ENCODE data around the gene RNF151.

RNF151 gene

DNA sequence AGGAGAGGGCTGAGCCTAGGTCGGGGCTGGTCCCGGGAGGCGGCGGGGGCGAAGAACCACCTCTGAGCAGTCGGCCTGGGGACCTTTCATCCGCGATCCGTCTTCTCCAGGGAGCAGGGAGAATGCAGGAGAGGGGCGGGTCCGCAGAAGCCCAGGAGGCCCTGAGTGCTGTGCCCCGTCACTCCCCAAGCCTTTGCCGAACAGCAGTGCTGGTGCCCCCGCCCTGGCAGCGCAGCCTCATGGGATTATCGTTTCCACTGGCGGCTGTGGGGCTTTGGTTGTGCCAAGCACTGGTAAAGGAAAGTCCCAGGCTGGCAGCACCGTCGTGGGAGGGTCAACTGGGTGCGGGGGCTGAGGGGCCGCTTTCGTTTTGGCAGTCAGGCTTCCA, 5.8 kb downstream of the RNF151 start:
- H2BK120ac ChIP-seq (ENCODE audit: low read depth, low read length): no peak overlapping the region
- H2BK15ac ChIP-seq (replicated peaks; ENCODE audit: low read depth): no peak overlapping the region
- H4K5ac ChIP-seq (ENCODE audit: low read length): no peak overlapping the region
- DNase-seq: peak; percentile 47
- no peak overlapping the region for H3K23ac ChIP-seq (ENCODE audit: low read length)
- H2AK5ac ChIP-seq (ENCODE audit: low read length): no peak overlapping the region
- H3K4me3 ChIP-seq (ENCODE audit: low read length): peak overlapping the region; percentile 86
- no peak overlapping the region for H3K18ac ChIP-seq (ENCODE audit: low read length)
- peak overlapping the region; percentile 38 for H3K4me2 ChIP-seq (ENCODE audit: low read length)
- peak overlapping the region; percentile 89 for H3K9ac ChIP-seq (ENCODE audit: low read length)
- H3K27me3 ChIP-seq (ENCODE audit: insufficient read depth, low read length, poor library complexity): no peaks in the 10 kb centered on the region
- no CpG with 5 or more reads among the region's 22 CpGs for WGBS (ENCODE audit: extremely low coverage, insufficient coverage, low lambda C conversion rate)
- peaks cover 5% of the 10 kb centered on the region for H3K79me1 ChIP-seq (ENCODE audit: low read length)
- no peak overlapping the region for H4K8ac ChIP-seq (ENCODE audit: low read depth, low read length)
- H3K27ac ChIP-seq (ENCODE audit: low read depth, low read length): no peak overlapping the region
- H3K4me1 ChIP-seq (ENCODE audit: control insufficient read depth, low read depth, low read length): no peaks in the 10 kb centered on the region
- peaks cover 13% of the 10 kb centered on the region for H3K79me2 ChIP-seq (ENCODE audit: control insufficient read depth, insufficient read depth, low read length)
- peaks cover 4% of the 10 kb centered on the region for H3K36me3 ChIP-seq (ENCODE audit: control insufficient read depth, insufficient read depth, low read length)
- H2BK5ac ChIP-seq (ENCODE audit: low read length): no peak overlapping the region
- peak overlapping the region; percentile 25 for H3K4ac ChIP-seq (ENCODE audit: low read depth, low read length)
- peak overlapping the region; percentile 90 for H3K56ac ChIP-seq (ENCODE audit: low read length)

DNA sequence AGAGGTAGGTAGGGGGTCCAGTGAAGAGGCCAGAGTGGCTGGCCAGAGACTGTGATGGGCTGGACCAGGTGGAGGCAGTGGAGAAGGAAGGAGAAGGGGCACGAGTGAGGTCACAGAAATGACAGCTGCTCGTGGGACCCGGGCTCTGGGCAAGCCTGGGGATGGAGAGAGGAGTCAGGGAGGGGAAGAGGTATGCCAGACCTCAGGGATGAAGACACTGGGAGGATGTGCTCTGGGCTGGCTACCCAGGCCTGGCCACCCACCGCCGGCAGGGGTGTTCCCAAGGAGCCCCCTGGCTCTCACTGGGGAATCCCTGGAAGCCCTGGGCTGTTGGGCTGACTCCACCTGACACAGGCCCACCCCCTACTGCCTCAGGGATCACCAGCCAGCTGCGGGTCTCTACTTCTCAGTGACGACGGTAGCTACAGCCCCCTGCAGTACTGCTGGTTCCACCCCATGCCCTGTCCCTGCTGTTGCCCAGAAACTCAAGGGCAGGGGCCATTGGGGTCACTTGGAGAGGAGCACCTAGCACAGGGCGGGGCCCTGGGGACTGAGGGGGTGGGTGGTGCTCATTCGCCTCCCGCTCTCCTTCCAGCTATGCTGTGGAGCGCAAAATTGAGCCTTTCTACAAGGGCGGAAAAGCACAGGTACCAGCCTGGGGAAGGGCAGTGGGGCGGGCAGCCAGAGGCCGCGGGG, 7.0 kb downstream of the RNF151 start:
- Histone ChIP-seq H3K4me3 (ENCODE audit: low read length) (no peak overlapping the region), H3K4me1 (ENCODE audit: control insufficient read depth, low read depth, low read length) (no peaks in the 10 kb centered on the region)
- no peak for DNase-seq

GRCh38 chr16:1974157-1975070, 7.8 kb downstream of the RNF151 start:
- no CpG with 5 or more reads among the region's 42 CpGs for WGBS (ENCODE audit: extremely low coverage, insufficient coverage, low lambda C conversion rate)
- no peaks in the 10 kb centered on the region for H3K4me1 ChIP-seq (ENCODE audit: control insufficient read depth, low read depth, low read length)
- no peak overlapping the region for H3K4ac ChIP-seq (ENCODE audit: low read depth, low read length)
- H2BK120ac ChIP-seq (ENCODE audit: low read depth, low read length): no peak overlapping the region
- no peak overlapping the region for H2BK15ac ChIP-seq (replicated peaks; ENCODE audit: low read depth)
- no peaks in the 10 kb centered on the region for H3K27me3 ChIP-seq (ENCODE audit: insufficient read depth, low read length, poor library complexity)
- H3K18ac ChIP-seq (ENCODE audit: low read length): no peak overlapping the region
- no peak overlapping the region for H3K23ac ChIP-seq (ENCODE audit: low read length)
- H3K27ac ChIP-seq (ENCODE audit: low read depth, low read length): no peak overlapping the region
- no peak overlapping the region for H3K4me2 ChIP-seq (ENCODE audit: low read length)
- no peak overlapping the region for H3K9ac ChIP-seq (ENCODE audit: low read length)
- H3K4me3 ChIP-seq (ENCODE audit: low read length): no peak overlapping the region
- H3K79me2 ChIP-seq (ENCODE audit: control insufficient read depth, insufficient read depth, low read length): peaks cover 13% of the 10 kb centered on the region
- no peak overlapping the region for H2BK5ac ChIP-seq (ENCODE audit: low read length)
- H3K79me1 ChIP-seq (ENCODE audit: low read length): peaks cover 5% of the 10 kb centered on the region
- no peak for DNase-seq
- no peak overlapping the region for H3K56ac ChIP-seq (ENCODE audit: low read length)
- peaks cover 4% of the 10 kb centered on the region for H3K36me3 ChIP-seq (ENCODE audit: control insufficient read depth, insufficient read depth, low read length)
- no peak overlapping the region for H2AK5ac ChIP-seq (ENCODE audit: low read length)
- no peak overlapping the region for H4K5ac ChIP-seq (ENCODE audit: low read length)
- H4K8ac ChIP-seq (ENCODE audit: low read depth, low read length): no peak overlapping the region

More for the DNA sequence above, 7.0 kb downstream of the RNF151 start:
- no peak overlapping the region for H3K56ac ChIP-seq (ENCODE audit: low read length)
- H3K9ac ChIP-seq (ENCODE audit: low read length): no peak overlapping the region
- no peak overlapping the region for H2BK120ac ChIP-seq (ENCODE audit: low read depth, low read length)
- no peaks in the 10 kb centered on the region for H3K27me3 ChIP-seq (ENCODE audit: insufficient read depth, low read length, poor library complexity)
- H2BK15ac ChIP-seq (replicated peaks; ENCODE audit: low read depth): no peak overlapping the region
- no peak overlapping the region for H2AK5ac ChIP-seq (ENCODE audit: low read length)
- no peak overlapping the region for H3K4ac ChIP-seq (ENCODE audit: low read depth, low read length)
- WGBS (ENCODE audit: extremely low coverage, insufficient coverage, low lambda C conversion rate): no CpG with 5 or more reads among the region's 16 CpGs
- no peak overlapping the region for H2BK5ac ChIP-seq (ENCODE audit: low read length)
- H4K5ac ChIP-seq (ENCODE audit: low read length): no peak overlapping the region
- peaks cover 4% of the 10 kb centered on the region for H3K36me3 ChIP-seq (ENCODE audit: control insufficient read depth, insufficient read depth, low read length)
- no peak overlapping the region for H4K8ac ChIP-seq (ENCODE audit: low read depth, low read length)
- H3K23ac ChIP-seq (ENCODE audit: low read length): no peak overlapping the region
- H3K79me1 ChIP-seq (ENCODE audit: low read length): peaks cover 5% of the 10 kb centered on the region
- no peak overlapping the region for H3K27ac ChIP-seq (ENCODE audit: low read depth, low read length)
- no peak overlapping the region for H3K4me2 ChIP-seq (ENCODE audit: low read length)
- no peak overlapping the region for H3K18ac ChIP-seq (ENCODE audit: low read length)
- H3K79me2 ChIP-seq (ENCODE audit: control insufficient read depth, insufficient read depth, low read length): peaks cover 13% of the 10 kb centered on the region

GRCh38 chr16:1975432-1976215, 9.0 kb downstream of the RNF151 start:
- peaks cover 5% of the 10 kb centered on the region for H3K79me1 ChIP-seq (ENCODE audit: low read length)
- H3K4me1 ChIP-seq (ENCODE audit: control insufficient read depth, low read depth, low read length): no peaks in the 10 kb centered on the region
- H3K4me2 ChIP-seq (ENCODE audit: low read length): no peak overlapping the region
- H3K27me3 ChIP-seq (ENCODE audit: insufficient read depth, low read length, poor library complexity): peaks cover 1% of the 10 kb centered on the region
- no peak overlapping the region for H2BK5ac ChIP-seq (ENCODE audit: low read length)
- H3K79me2 ChIP-seq (ENCODE audit: control insufficient read depth, insufficient read depth, low read length): peaks cover 13% of the 10 kb centered on the region
- no peak overlapping the region for H2BK15ac ChIP-seq (replicated peaks; ENCODE audit: low read depth)
- H4K5ac ChIP-seq (ENCODE audit: low read length): no peak overlapping the region
- no peak overlapping the region for H3K9ac ChIP-seq (ENCODE audit: low read length)
- no peak overlapping the region for H3K18ac ChIP-seq (ENCODE audit: low read length)
- no peak for DNase-seq
- H2AK5ac ChIP-seq (ENCODE audit: low read length): no peak overlapping the region
- H4K8ac ChIP-seq (ENCODE audit: low read depth, low read length): no peak overlapping the region
- no peak overlapping the region for H3K4ac ChIP-seq (ENCODE audit: low read depth, low read length)
- H2BK120ac ChIP-seq (ENCODE audit: low read depth, low read length): no peak overlapping the region
- no peak overlapping the region for H3K27ac ChIP-seq (ENCODE audit: low read depth, low read length)
- no peak overlapping the region for H3K4me3 ChIP-seq (ENCODE audit: low read length)
- WGBS (ENCODE audit: extremely low coverage, insufficient coverage, low lambda C conversion rate): no CpG with 5 or more reads among the region's 33 CpGs
- H3K36me3 ChIP-seq (ENCODE audit: control insufficient read depth, insufficient read depth, low read length): peaks cover 4% of the 10 kb centered on the region
- H3K56ac ChIP-seq (ENCODE audit: low read length): no peak overlapping the region
- no peak overlapping the region for H3K23ac ChIP-seq (ENCODE audit: low read length)

GRCh38 chr16:1976216-1976520, 9.5 kb downstream of the RNF151 start:
- Histone ChIP-seq H3K4me2 (ENCODE audit: low read length) (no peak overlapping the region), H3K56ac (ENCODE audit: low read length) (no peak overlapping the region), H2BK15ac (replicated peaks; ENCODE audit: low read depth) (no peak overlapping the region), H3K23ac (ENCODE audit: low read length) (no peak overlapping the region), H3K27me3 (ENCODE audit: insufficient read depth, low read length, poor library complexity) (peaks cover 7% of the 10 kb centered on the region), H4K8ac (ENCODE audit: low read depth, low read length) (no peak overlapping the region), H3K36me3 (ENCODE audit: control insufficient read depth, insufficient read depth, low read length) (peaks cover 4% of the 10 kb centered on the region), H4K5ac (ENCODE audit: low read length) (no peak overlapping the region), H2BK120ac (ENCODE audit: low read depth, low read length) (no peak overlapping the region), H3K79me2 (ENCODE audit: control insufficient read depth, insufficient read depth, low read length) (peaks cover 13% of the 10 kb centered on the region), H2BK5ac (ENCODE audit: low read length) (no peak overlapping the region), H2AK5ac (ENCODE audit: low read length) (no peak overlapping the region), H3K79me1 (ENCODE audit: low read length) (peaks cover 4% of the 10 kb centered on the region), H3K4me1 (ENCODE audit: control insufficient read depth, low read depth, low read length) (no peaks in the 10 kb centered on the region), H3K4me3 (ENCODE audit: low read length) (no peak overlapping the region), H3K4ac (ENCODE audit: low read depth, low read length) (no peak overlapping the region), H3K18ac (ENCODE audit: low read length) (no peak overlapping the region), H3K27ac (ENCODE audit: low read depth, low read length) (no peak overlapping the region), H3K9ac (ENCODE audit: low read length) (no peak overlapping the region)
- no peak for DNase-seq
- no CpG with 5 or more reads among the region's 8 CpGs for WGBS (ENCODE audit: extremely low coverage, insufficient coverage, low lambda C conversion rate)
